ENCODE measurements around the gene KCNH4.

KCNH4 gene

DNA sequence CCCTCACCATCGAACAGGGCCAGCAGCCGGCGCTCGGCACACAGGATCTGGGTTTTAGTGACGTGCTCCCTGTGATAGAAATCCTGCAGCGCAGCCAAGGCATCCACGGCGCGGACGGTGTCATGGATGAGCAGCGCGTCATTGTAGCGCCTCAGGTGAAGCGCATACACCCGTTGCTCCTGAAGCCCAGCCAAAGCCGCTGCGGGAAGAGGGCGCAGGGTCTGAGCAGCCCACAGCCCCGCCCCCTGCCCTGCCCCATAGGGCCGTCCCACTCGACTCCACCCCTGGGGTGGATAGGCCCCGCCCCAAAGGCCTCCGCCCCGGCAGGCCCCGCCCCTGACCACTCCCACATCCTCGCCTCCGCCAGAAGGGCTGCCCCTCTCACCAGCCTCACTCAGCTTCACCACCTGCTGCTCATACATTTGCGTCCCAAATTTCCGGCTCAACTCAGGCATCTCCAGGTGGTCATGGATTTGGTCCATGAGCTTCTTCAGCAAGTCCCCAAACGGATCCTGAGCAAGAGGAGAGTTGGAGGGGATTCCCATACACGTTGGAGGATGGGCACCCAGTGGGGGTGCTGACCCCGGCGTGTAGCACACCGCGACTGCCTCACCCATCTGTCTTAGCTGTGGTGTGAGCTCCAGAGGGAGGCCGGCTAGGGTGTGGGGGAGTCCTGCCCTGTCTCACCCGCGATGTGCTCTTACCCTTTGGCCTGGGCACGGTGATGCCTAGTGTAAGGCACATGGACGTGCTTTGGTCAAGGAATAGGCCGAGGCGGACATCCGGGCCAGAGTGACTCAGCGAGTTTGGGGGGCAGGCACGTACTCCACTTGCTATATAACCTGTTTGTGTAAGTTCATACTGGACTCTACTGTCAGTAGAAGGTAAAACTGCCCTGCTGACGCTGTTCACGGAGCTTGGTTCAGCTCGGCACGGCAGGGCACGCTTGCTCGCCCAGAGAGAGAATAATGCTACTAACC, 73.1 kb downstream of the KCNH4 start:
- peaks cover 13% of the 10 kb centered on the region for H3K79me2 ChIP-seq (ENCODE audit: control insufficient read depth, insufficient read depth, low read length, unreplicated experiment)
- H3K4me1 ChIP-seq (ENCODE audit: control insufficient read depth, insufficient read depth, low read length, unreplicated experiment): peaks cover 12% of the 10 kb centered on the region
- no peak overlapping the region for H3K27ac ChIP-seq (ENCODE audit: low read depth, low read length)
- peaks cover 25% of the 10 kb centered on the region; the same call in 1 of the 2 replicates for H3K36me3 ChIP-seq (ENCODE audit: insufficient read depth, low read length)
- no peak overlapping the region for H3K4me3 ChIP-seq (ENCODE audit: low read depth, low read length)
- H2AFZ ChIP-seq (ENCODE audit: low read length, unreplicated experiment): no peak overlapping the region
- no peaks in the 10 kb centered on the region for H3K27me3 ChIP-seq (ENCODE audit: insufficient read depth, low read length)

DNA sequence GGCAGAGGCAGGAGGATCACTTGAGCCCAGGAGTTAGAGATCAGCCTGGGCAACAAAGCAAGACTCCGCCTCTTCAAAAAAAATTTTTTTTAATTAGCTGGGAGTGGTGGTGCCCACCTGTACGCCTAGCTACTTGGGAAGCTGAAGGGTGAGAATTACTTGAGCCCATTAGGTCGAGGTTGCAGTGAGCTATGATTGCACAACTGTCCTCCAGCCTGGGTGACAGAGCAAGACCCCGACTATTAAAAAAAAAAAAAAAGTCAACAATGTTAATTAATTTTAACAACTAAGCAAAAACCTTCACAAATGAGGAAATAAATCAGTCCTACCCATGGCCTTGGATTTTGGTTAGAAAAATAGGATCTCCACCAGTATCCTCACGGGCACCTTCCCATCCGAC, 73.8 kb downstream of the KCNH4 start:
- Histone ChIP-seq H3K79me2 (ENCODE audit: control insufficient read depth, insufficient read depth, low read length, unreplicated experiment) (peaks cover 13% of the 10 kb centered on the region), H2AFZ (ENCODE audit: low read length, unreplicated experiment) (no peak overlapping the region), H3K27ac (ENCODE audit: low read depth, low read length) (no peak overlapping the region), H3K4me1 (ENCODE audit: control insufficient read depth, insufficient read depth, low read length, unreplicated experiment) (peaks cover 9% of the 10 kb centered on the region), H3K4me3 (ENCODE audit: low read depth, low read length) (no peak overlapping the region), H3K27me3 (ENCODE audit: insufficient read depth, low read length) (no peaks in the 10 kb centered on the region), H3K36me3 (ENCODE audit: insufficient read depth, low read length) (peaks cover 25% of the 10 kb centered on the region; the same call in 1 of the 2 replicates)

All from ACC112 (cell line).